Measurements from ENCODE around the gene MFAP1.
"Not testable (repeated sequence)": the region's sequence is repeated elsewhere in the genome, so short reads cannot be mapped to it uniquely, and the experiment has no call there.

Gene MFAP1, protein sequence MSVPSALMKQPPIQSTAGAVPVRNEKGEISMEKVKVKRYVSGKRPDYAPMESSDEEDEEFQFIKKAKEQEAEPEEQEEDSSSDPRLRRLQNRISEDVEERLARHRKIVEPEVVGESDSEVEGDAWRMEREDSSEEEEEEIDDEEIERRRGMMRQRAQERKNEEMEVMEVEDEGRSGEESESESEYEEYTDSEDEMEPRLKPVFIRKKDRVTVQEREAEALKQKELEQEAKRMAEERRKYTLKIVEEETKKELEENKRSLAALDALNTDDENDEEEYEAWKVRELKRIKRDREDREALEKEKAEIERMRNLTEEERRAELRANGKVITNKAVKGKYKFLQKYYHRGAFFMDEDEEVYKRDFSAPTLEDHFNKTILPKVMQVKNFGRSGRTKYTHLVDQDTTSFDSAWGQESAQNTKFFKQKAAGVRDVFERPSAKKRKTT

DNA sequence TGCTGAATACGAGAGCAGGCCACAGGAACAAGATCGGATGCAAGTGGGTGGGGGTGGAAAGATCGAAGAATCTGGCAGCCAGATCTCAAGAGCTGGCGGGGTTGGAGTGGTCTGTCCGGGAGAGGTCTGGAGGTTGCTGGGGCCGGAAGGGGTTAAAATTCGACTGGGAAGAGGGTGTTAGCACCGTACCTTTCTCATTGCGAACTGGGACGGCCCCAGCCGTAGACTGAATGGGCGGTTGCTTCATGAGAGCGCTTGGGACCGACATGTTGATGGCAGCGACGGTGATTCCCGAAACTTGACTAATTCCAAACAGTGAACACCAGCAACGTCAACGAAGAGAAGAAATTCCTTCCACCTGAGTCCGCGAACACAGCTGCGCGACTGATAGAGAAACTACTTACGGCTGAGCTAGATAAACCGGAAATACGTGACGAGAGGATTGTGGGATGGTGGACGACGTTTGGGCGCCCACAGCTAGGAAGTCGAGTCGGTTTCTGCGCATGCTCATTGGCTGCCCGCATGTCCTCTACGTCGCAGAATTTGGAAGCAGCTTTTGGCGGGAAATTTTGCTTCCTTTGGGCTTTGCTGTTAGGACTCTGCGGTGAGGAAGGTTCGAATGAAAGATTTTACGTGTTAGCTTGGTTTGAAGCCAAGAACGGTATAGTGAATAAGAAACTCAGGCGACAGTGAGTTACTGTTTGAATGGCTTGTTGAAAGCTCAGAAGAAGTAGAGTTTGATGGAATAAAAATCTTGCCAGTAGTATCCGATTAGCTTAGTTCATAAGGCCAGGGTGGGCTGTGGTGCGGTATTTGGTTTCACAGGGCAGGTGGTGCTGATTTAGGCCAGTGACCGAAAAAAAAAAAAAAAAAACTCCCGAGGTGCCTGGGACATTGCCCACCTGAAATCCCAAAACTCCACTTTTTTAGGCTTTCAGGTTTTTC lies at the start of gene MFAP1:
Gene MFAP1 (minus strand): TSS at position 389 of the 945 bp plus-strand sequence. CDS start 121 bp downstream, at position 268.
- peak; percentile 80 to 89 for DNase-seq (ENCODE audit: low read depth in 2 of 2)

DNA sequence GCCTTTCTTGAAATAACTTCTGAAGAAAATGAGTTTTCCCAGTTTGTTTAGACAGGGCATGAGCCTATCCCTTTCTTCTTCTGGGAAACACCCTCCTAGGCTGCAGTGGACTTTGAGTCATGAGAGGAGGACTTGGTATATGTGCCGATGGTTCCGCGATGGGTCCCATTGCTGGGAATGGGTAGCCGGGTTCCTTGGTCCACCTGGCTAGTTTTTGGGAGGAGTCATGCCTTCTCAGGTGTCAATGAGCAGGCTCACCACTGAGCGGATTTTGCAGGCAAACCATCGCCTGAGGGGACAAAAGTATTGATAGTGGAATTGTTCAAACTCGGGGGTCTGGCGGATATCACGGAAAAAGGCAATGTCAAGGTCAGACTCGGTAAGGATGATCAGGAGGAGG lies 49.2 kb upstream of the MFAP1 start:
- no peak for DNase-seq (ENCODE audit: low read depth in 2 of 2)

DNA sequence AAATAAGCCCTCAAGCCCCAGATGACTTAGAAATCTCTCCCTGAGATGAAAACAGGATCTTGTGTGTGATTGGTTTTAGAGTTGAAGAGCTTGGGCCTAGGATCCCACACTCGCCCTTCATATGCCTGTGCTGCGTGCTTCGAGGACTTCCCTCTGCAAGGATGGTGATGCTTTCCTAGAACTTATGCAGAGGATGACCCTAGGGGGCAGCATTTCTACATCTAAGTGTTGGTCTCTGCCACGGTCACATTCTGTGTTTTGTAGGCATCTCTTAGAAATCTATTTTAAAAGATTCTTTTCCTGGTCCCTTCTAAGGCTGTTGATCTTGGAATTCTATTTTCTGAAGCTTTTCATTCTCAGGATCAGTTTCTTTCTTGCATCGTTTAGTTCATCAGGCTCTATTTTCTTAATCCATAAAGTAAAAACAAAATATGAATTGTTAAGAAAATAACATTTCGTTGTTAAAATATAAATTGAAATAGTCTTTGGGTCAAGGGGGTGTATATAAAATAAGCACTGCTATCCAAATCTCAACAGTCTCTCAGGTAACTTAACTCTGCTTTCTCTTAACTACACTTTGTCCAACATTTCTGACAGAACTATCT lies 48.0 kb upstream of the MFAP1 start:
- DNase-seq (ENCODE audit: low read depth in 2 of 2), result no peak

DNA sequence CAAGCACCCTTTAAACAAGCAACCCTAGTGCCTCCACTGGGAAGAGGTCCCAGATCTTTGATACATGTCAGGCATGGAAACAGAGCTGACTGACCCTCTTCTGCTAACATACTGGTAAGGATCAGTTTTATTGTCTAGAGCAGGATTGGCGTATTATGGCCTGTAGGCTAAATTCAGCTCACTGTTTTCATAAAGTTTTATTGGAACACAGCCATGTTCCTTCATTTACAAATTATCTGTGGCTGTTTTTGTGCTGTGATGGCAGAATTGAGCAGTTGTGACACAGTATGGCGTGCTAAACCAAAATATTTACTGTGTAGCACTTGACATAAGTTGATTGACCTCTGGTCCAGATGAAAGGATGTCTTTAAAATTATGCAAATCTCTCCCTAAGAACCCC lies 47.3 kb upstream of the MFAP1 start:
- no peak for DNase-seq (ENCODE audit: low read depth in 2 of 2)

DNA sequence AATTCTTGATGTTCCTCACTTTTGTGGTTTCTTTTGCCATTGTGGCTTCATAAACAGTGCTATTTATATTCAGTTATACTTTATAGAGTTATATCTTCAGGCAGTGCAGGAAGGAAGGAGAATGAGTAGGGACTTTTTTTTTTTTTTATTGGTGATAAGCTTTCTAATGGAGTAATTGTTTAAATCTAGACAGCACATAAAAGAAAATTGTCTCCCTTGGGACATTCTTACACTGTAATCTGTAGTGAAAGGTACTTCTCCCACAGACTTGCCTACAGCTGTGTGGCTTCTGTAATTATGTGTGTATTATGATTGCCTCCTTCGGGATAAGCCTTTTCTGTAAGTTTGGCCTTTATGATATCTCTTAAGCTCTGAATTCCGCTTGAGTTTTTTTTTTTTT lies 43.9 kb upstream of the MFAP1 start:
- no peak for DNase-seq (ENCODE audit: low read depth in 2 of 2)

DNA sequence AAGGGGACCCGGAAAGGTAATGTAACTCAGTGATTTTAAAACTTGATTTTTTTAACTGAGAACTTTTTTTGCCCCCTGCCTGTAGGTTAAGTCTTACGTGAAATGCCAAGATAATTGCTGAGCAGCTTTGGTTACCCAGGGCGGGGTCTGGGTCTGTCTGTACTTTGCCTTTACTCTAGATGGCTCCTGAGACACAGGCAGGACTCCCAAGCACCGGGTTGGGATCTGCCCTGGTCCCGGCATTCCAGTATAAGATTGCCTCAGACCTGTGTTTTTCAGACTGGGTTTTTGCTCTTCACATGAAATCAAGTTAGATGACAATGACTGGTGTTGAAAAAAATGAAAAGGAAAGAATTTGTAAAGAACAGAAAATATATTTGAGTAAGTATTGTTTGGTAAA lies 42.6 kb upstream of the MFAP1 start:
- no peak for DNase-seq (ENCODE audit: low read depth in 2 of 2)

DNA sequence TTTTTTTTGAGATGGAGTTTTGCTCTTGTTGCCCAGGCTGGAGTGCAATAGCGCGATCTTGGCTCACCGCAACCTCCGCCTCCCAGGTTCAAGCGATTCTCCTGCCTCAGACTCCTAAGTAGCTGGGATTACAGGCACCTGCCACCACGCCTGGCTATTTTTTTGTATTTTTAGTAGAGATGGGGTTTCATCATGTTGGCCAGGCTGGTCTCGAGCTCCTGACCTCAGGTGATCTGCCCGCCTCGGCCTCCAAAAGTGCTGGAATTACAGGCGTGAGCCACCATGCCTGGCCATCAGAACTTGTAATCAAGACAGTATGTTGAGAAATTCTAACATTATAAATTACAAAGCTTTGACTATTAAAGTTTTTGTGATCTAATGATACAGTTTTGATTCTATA lies 42.1 kb upstream of the MFAP1 start:
- not testable (repeated sequence) for DNase-seq (ENCODE audit: low read depth in 2 of 2)

DNA sequence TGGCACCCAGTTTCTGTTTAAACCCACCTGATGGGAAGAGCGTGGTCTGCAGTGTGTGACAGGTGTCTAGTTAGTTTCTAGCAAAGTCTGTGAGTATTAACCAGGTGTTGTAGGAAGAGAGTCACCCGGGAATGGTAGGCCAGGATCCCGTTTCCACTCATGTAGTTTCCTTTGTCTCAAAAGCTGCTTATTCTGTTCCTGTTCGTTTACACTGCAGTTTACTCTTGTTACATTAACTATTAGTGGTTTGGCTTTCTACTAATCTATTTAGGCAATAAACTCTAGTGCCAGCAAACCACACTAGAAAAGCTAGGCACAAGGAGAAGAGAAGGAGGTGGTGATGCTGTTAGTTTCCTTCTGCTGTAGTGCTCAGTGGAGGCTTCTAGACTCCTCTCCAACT lies 35.1 kb upstream of the MFAP1 start:
- no peak for DNase-seq (ENCODE audit: low read depth in 2 of 2)

DNA sequence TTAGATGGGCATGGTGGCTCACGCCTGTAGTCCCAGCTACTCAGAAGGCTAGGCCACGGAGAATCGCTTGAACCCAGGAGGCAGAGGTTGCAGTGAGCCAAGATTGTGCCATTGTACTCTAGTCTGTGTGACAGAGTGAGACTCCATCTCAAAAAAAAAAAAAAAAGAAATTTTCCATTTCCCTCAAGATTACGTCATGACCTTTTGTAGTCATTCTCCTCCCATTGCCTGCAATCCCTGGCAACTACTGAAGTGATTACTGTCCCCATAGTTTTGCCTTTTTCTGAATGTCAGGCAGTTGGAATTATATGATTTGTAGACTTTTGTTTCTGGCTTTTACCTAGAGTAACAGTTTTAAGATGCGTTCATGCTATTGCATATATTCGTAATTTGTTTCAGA lies 30.3 kb upstream of the MFAP1 start:
- DNase-seq (ENCODE audit: low read depth in 2 of 2), result no peak

DNA sequence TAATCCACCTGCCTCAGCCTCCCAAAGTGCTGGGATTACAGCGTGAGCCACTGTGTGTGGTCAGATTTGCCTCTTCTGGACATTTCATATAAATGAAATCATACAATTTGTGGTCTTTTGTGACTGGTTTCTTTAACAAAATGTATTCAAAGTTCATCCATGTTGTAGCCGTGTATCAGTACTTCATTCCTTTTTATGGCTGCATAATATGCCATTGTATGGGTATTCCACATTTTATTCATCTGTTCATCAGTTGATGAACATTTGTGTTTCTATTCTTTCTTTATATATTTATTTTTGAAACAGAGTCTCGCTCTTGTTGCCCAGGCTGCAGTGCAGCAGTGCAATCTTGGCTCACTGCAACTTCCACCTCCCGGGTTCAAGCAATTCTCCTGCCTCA lies 28.1 kb upstream of the MFAP1 start:
- no peak for DNase-seq (ENCODE audit: low read depth in 2 of 2)

DNA sequence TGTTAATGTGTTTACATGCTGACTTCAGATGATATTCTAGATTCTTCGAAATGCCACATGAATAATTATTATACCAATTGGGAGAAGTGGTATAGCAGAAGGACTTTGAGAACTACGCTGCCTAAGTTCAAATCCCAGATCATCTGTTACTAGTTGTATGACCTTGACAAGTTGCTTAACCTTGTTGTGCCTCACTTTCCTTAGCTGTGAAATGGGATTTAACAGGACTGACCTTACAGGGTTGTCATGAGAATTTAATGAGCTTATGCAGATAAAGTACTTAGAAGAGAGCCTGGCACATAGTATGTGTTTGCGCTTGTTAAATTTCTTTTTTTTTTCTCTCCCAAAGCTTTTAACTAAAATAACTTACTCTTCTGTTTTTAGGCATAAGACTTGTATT lies 26.8 kb upstream of the MFAP1 start:
- no peak for DNase-seq (ENCODE audit: low read depth in 2 of 2)

DNA sequence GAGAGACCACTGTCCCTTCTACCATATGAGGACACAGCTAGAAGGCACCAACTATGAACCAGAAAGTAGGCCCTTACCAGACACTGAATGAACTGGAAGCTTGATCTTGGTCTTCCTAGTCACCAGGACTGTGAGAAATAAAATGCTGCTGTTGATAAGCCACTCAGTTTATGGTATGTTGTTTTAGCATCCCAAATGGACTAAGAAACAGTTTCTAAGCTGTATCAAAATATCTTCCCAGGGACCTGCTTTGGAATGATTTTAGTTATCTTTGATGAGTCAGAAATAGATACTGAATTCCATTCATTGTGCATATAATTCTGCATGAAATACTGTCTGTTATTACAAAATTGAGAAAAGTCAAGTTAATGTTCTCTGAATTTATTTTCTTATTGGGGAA lies 20.9 kb upstream of the MFAP1 start:
- no peak for DNase-seq (ENCODE audit: low read depth in 2 of 2)

DNA sequence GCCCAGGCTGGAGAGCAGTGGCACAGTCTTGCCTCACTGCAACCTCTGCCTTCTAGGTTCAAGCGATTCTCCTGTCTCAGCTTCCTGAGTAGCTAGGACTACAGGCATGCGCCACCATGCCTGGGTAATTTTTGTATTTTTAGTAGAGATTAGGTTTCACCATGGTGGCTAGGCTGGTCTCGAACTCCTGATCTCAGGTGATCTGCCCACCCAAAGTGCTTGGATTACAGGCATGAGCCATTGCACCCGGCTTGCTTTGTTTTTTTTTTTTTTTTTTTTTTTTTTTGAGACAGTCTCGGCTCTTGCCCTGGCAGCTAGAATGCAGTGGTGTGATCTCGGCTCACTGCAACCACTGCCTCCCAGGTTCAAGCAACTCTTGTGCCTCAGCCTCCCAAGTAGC lies 8.0 kb upstream of the MFAP1 start:
- not testable (repeated sequence) for DNase-seq (ENCODE audit: low read depth in 2 of 2)

DNA sequence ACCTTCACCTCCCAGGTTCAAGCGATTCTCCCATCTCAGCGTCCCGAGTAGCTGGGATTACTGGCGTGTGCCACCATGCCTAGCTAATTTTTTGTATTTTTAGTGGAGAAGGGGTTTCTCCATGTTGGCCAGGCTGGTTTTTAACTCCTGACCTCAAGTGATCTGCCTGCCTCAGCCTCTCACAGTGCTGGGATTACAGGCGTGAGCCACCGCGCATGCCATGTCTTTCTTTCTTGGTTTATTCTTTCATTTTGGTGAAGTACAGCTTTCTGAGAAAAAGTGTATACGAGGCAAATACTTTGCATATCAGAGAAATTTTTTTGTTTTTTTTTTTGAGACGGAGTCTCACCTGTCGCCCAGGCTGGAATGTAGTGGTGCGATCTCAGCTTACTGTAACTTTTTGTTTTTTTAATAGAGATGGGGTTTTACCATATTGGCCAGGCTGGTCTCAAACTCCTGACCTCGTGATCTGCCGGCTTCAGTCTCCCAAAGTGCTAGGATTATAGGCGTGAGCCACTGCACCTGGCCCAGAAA lies 7.1 kb upstream of the MFAP1 start:
- DNase-seq (ENCODE audit: low read depth in 2 of 2), result not testable (repeated sequence)

DNA sequence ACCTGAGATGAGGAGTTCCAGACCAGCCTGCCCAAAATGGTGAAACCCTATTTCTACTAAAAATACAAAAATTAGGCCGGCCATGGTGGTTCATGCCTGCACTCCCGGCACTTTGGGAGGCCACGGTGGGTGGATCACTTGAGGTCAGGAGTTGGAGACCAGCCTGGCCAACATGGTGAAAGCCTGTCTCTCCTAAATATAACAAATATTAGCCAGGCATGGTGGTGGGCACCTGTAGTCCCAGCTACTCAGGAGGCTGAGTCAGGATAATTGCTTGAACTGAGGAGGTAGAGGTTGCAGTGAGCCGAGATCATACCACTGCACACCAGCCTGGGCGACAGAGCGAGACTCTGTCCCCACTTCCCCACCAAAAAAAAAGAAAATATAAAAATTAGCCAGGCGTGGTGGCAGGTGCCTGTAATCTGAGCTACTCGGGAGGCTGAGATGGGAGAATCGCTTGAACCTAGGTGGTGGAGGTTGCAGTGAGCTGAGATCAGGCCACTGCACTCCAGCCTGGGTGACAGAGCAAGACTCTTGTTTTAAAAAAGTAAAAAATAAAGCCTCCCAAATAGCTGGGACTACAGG lies 6.3 kb upstream of the MFAP1 start:
- DNase-seq (ENCODE audit: low read depth in 2 of 2), result not testable (repeated sequence)

DNA sequence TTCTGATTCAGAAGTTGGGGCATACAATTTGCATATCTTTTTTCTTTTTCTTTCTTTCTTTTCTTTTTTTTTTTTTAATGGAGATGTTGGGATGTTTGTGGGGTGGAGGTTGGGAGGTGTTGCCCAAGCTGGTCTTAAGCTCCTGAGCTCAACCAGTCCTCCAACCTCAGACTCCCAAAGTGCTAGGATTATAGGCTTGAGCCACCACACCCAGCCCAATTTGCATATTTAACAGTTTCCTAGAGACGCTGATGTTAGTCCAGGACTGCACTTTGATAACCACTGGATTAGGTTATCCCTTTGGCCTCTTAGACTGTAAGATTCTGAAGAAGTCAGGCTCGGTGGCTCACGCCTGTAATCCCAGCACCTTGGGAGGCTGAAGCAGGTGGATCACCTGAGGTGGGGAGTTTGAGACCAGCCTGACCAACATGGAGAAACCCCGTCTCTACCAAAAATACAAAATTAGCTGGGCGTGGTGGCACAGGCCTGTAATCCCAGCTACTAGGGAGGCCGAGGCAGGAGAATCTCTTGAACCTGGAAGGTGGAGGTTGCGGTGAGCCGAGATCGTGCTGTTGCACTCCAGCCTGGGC lies 5.6 kb upstream of the MFAP1 start:
- DNase-seq (ENCODE audit: low read depth in 2 of 2), result not testable (repeated sequence)

DNA sequence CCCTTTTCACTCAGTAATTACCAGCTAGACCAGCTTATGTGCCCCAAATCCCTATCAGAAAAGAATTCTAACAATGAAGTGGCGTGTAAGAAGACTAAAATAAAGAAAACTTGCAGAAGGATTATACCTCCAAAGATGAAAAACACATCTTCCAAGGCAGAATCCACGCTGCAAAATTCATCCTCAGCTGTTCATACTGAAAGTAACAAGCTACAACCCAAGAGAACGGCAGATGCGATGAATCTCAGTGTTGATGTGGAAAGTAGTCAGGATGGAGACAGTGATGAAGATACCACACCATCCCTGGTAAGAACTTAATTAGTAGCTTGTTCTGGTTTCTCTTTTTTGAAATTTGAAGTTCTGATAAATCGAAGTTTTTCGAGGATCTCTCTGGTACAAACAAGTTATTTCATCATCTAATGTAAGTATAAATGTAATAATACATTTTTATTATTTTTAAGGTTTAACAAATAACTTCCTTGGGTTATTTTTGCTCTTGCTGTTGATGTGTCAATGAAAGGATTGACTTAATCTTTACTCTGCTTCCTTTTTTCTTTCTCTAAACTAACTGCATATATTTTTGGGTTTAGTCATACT lies 3.7 kb upstream of the MFAP1 start:
- peak in 1 of 2 donors; percentile 19 for DNase-seq (ENCODE audit: low read depth in 2 of 2)

DNA sequence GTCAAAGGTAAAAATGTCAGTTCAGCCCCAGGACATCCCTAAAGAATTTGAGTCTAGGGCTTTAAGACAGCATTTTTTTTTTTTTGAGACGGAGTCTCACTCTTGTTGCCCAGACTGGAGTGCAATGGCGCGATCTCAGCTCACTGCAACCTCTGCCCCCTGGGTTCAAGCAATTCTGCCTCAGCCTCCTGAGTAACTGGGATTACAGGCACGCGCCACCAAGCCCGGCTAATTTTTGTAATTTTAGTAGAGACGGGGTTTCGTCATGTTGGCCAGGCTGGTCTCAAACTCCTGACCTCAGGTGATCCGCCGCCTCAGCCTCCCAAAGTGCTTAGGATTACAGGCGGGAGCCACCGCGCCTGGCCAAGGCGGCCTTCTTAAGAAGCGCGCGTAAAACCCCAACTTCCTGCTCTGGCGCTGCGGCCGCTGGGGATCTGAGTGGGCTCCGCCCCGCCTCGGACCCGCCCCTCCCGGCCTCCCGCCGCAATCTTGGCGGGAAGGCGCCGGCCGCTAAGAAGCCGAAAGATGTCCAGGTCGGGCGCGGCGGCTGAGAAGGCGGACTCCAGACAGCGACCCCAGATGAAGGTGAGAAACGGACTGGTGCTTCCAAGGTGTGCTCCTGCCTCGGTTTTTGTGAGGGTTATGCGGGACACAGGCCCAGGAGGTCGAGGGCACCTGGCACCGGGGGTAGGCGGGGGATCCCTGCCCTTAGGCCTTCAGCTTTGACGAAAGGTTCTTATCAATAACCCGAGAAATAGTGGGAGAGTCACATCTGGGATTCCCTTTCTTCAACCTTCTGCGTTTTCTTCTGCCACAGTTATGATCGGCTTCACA lies 2.2 kb upstream of the MFAP1 start, which contains the start of gene WDR76:
Gene WDR76 (plus strand): TSS at position 495 of the 834 bp plus-strand sequence. CDS start 31 bp downstream, at position 526.
- peak; percentile 72 to 83 for DNase-seq (ENCODE audit: low read depth in 2 of 2)

DNA sequence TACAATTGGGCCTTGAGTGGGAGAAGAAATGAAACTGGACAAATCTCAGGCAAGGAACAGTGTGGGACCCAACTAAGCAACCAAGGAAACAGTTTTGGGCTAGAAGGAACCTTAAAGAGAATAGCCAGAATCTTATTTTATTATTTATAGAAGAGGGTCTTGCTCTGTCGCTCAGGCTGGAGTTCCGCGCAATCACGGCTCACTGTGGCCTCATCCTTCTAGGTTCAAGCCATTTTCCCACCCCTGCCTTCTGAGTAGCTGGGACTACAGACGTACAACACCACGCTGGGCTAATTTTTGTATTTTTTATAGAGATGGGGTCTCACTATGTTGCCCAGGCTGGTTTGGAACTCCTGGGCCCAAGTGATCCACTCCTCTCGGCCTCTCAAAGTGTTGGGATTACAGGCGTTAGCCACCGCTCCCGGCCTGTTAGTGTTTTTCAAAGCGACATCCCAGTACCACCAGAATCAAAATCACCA lies 1.6 kb upstream of the MFAP1 start:
- DNase-seq (ENCODE audit: low read depth in 2 of 2), result no peak

DNA sequence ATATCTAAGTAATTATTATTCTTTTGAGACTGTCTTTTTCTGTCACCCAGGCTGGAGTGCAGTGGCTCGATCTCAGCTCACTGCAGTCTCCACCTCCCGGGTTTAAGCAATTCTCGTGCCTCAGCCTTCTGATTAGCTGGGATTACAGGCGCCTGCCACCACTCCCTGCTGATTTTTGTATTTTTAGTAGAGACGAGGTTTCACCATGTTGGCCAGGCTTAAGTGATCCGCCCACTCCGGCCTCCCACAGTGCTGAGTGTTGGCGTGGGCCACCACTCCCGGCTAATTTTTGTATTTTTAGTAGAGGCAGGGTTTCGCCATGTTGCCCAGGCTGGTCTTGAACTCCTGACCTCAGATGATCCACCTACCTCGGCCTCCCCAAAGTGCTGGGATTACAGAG lies 815 bp upstream of the MFAP1 start:
- not testable (repeated sequence) for DNase-seq (ENCODE audit: low read depth in 2 of 2)
